PC-3 (cell line): ENCODE measurements around the gene SLC26A11.

ENCODE experiments used
- CTCF ChIP-seq: fragments of 300-600 bp; sonication (generic); conservative IDR thresholded peaks from 2 replicates; pipeline ENCODE4 v1.5.1; 2017; ENCODE audit warnings: antibody characterized with exemption, low read depth, mild to moderate bottlenecking, low read length
- EZH2 ChIP-seq: fragments of 300-600 bp; sonication (generic); IDR thresholded peaks from one replicate; pipeline ENCODE4 v1.6.1; 2017; ENCODE audit warnings: antibody characterized with exemption, mild to moderate bottlenecking, low read length; ENCODE audit not compliant: unreplicated experiment
- EZH2phosphoT487 ChIP-seq: fragments of 300-600 bp; sonication (generic); IDR thresholded peaks from 2 replicates; pipeline ENCODE4 v1.6.1; 2018; ENCODE audit warnings: mild to moderate bottlenecking, antibody characterized with exemption, low read length, borderline replicate concordance

- no peak for TF ChIP-seq CTCF
- TF ChIP-seq EZH2phosphoT487: no peak
- no peak for TF ChIP-seq EZH2
Measured at GRCh38 chr17:80177986-80178595, 42.1 kb upstream of the SLC26A11 start.
